Esophagus (tissue), 2 donors: ENCODE measurements around the gene HECTD2. TPM values are rescaled to one million over a fixed set of nuclear protein-coding genes. Genes with fewer than 3 reads are reported as not detected.
"Not testable (repeated sequence)": the region's sequence is repeated elsewhere in the genome, so short reads cannot be mapped to it uniquely, and the experiment has no call there.

ENCODE experiments used
- H3K27ac ChIP-seq, 2 donors: one replicate each; pipeline ENCODE4 v1.5.1; 2013; ENCODE audit warnings: low read depth in 2 of 2, mild to moderate bottlenecking in 2 of 2, inconsistent platforms in 1 of 2, low read length in 1 of 2, moderate library complexity in 1 of 2
- H3K27me3 ChIP-seq, 2 donors: one replicate each; pipeline ENCODE4 v1.6.1; 2013; ENCODE audit warnings: low read length in 2 of 2, control low read depth in 1 of 2, mild to moderate bottlenecking in 1 of 2; ENCODE audit not compliant: insufficient read depth in 2 of 2, control insufficient read depth in 1 of 2
- H3K36me3 ChIP-seq, 2 donors: one replicate each; pipeline ENCODE4 v1.6.1; 2013; ENCODE audit warnings: low read length in 1 of 2; ENCODE audit not compliant: control insufficient read depth in 2 of 2, insufficient read depth in 2 of 2
- H3K4me1 ChIP-seq, 2 donors: one replicate each; pipeline ENCODE4 v1.6.1; 2013; ENCODE audit warnings: low read length in 1 of 2; ENCODE audit not compliant: control insufficient read depth in 2 of 2, insufficient read depth in 2 of 2
- H3K4me3 ChIP-seq, 2 donors: one replicate each; pipeline ENCODE4 v1.5.1; 2013; ENCODE audit warnings: low read length in 2 of 2, mild to moderate bottlenecking in 2 of 2, low read depth in 1 of 2, moderate library complexity in 1 of 2
- H3K9me3 ChIP-seq, 2 donors: one replicate each; pipeline ENCODE4 v1.6.1; 2013; ENCODE audit warnings: mild to moderate bottlenecking in 2 of 2, low read depth in 1 of 2, low read length in 1 of 2, moderate library complexity in 1 of 2; ENCODE audit not compliant: control insufficient read depth in 2 of 2, insufficient read depth in 1 of 2
- WGBS, 2 donors: extraction: QIAGEN DNeasy Blood & Tissue Kit; methylation state at CpG; one replicate each; pipeline ENCODE4 v1.1.7; 2013; 5-methylcytosine and 5-hydroxymethylcytosine counted together
- polyA plus RNA-seq, 2 donors: library from polyadenylated mRNA; stranded (reverse); fragments of 200-250 nt; gene quantifications; one replicate each; pipeline ENCODE4 v1.2.3, GENCODE V29; 2013
- donor health status: healthy with polysubstance abuse.
- donor health status: Bipolar disorder and iron deficiency.

Gene HECTD2
- polyA plus RNA-seq, result 1 to 10 TPM; 2.9 to 4.8 TPM

GRCh38 chr10:91409869-91410637 lies at the start of gene HECTD2:
Gene HECTD2 (plus strand): TSS chr10:91410344. CDS start chr10:91410439, 95 bp downstream.
- no peaks in the 10 kb centered on the region for H3K9me3 ChIP-seq
- H3K27ac ChIP-seq, result peak within 1 kb of the TSS; percentile 96 to 98
- H3K4me1 ChIP-seq, result no peaks in the 10 kb centered on the region
- no peaks in the 10 kb centered on the region for H3K36me3 ChIP-seq
- H3K4me3 ChIP-seq, result peak within 1 kb of the TSS; percentile 67 to 80
- H3K27me3 ChIP-seq, result no peaks in the 10 kb centered on the region
- WGBS, 2 donors, result 0% methylated on average over 83 to 111 of the region's 111 CpGs

DNA sequence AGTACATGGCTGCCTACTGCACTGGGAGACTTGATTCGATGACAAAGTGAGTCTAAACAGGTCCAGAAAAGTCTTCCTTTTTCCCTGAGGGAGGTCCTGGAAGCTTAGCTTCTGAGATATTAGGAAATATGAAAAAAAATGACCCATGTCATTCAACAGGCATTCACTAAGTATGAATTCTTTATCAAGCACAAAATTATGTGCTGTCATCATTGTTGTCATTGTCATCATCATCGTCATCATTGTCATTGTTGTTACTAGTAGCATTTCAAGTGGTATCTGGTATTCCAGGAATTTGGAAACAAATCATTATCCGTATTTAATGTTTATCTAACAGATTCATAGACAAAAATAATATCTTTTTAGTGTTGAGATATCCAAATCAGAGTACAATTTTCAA lies 49.7 kb upstream of the HECTD2 start:
- Histone ChIP-seq H3K4me1 (no peaks in the 10 kb centered on the region), H3K36me3 (no peaks in the 10 kb centered on the region), H3K27me3 (no peaks in the 10 kb centered on the region), H3K9me3 (no peaks in the 10 kb centered on the region), H3K4me3 (no peak overlapping the region), H3K27ac (no peak overlapping the region)
- 69 to 70% methylated on average over 3 of the region's 3 CpGs for WGBS, 2 donors

- not testable (repeated sequence) for H3K4me3 ChIP-seq, H3K27ac ChIP-seq, H3K4me1 ChIP-seq, H3K9me3 ChIP-seq, H3K27me3 ChIP-seq, H3K36me3 ChIP-seq
- WGBS, 2 donors, result 93 to 96% methylated on average over 2 of the region's 3 CpGs
Measured at GRCh38 chr10:91365519-91365918, 44.6 kb upstream of the HECTD2 start.

- Histone ChIP-seq H3K27me3 (no peaks in the 10 kb centered on the region), H3K36me3 (no peaks in the 10 kb centered on the region), H3K4me1 (no peaks in the 10 kb centered on the region), H3K27ac (no peak overlapping the region), H3K9me3 (no peaks in the 10 kb centered on the region), H3K4me3 (no peak overlapping the region)
- WGBS, 2 donors, result 49 to 70% methylated on average over 1 of the region's 1 CpG
Measured at GRCh38 chr10:91366704-91367103, 43.4 kb upstream of the HECTD2 start.

GRCh38 chr10:91367127-91367531 lies 43.0 kb upstream of the HECTD2 start:
- H3K27me3 ChIP-seq, result no peaks in the 10 kb centered on the region
- no peak overlapping the region for H3K27ac ChIP-seq
- H3K9me3 ChIP-seq, result no peaks in the 10 kb centered on the region
- no peaks in the 10 kb centered on the region for H3K4me1 ChIP-seq
- no peak overlapping the region for H3K4me3 ChIP-seq
- H3K36me3 ChIP-seq, result no peaks in the 10 kb centered on the region

- H3K4me3 ChIP-seq, result no peak overlapping the region
- no peaks in the 10 kb centered on the region for H3K4me1 ChIP-seq
- no peak overlapping the region for H3K27ac ChIP-seq
- no peaks in the 10 kb centered on the region for H3K9me3 ChIP-seq
- H3K36me3 ChIP-seq, result no peaks in the 10 kb centered on the region
- 68 to 79% methylated on average over 2 of the region's 2 CpGs for WGBS, 2 donors
- H3K27me3 ChIP-seq, result no peaks in the 10 kb centered on the region
Measured at GRCh38 chr10:91367558-91367957, 42.6 kb upstream of the HECTD2 start.

- not testable (repeated sequence) for H3K27ac ChIP-seq, H3K9me3 ChIP-seq, H3K4me1 ChIP-seq, H3K4me3 ChIP-seq, H3K27me3 ChIP-seq, H3K36me3 ChIP-seq
- WGBS, 2 donors, result 79 to 88% methylated on average over 5 to 6 of the region's 6 CpGs
Measured at GRCh38 chr10:91369978-91370589, 40.1 kb upstream of the HECTD2 start.

- no peaks in the 10 kb centered on the region for H3K36me3 ChIP-seq
- H3K27me3 ChIP-seq, result no peaks in the 10 kb centered on the region
- H3K4me3 ChIP-seq, result no peak overlapping the region
- peaks cover 2 to 3% of the 10 kb centered on the region in 2 donors for H3K9me3 ChIP-seq
- no peaks in the 10 kb centered on the region for H3K4me1 ChIP-seq
- H3K27ac ChIP-seq, result no peak overlapping the region
Measured at GRCh38 chr10:91374052-91374451, 36.1 kb upstream of the HECTD2 start.

- Histone ChIP-seq H3K27ac (no peak overlapping the region), H3K4me1 (no peaks in the 10 kb centered on the region), H3K27me3 (no peaks in the 10 kb centered on the region), H3K36me3 (no peaks in the 10 kb centered on the region), H3K9me3 (peaks cover 2 to 3% of the 10 kb centered on the region in 2 donors), H3K4me3 (no peak overlapping the region)
Measured at GRCh38 chr10:91378061-91378460, 32.1 kb upstream of the HECTD2 start.

- Histone ChIP-seq H3K9me3 (no peaks in the 10 kb centered on the region), H3K4me1 (no peaks in the 10 kb centered on the region), H3K27ac (no peak overlapping the region), H3K36me3 (no peaks in the 10 kb centered on the region), H3K27me3 (no peaks in the 10 kb centered on the region), H3K4me3 (no peak overlapping the region)
- WGBS, 2 donors, result 60 to 70% methylated on average over 3 of the region's 3 CpGs
Measured at GRCh38 chr10:91380873-91381256, 29.3 kb upstream of the HECTD2 start.
